WI38 (cell line): ENCODE data around the gene PITPNM1.
"Not testable (repeated sequence)": the region's sequence is repeated elsewhere in the genome, so short reads cannot be mapped to it uniquely, and the experiment has no call there.

Experiments used
- H3K4me3 ChIP-seq: 2 replicates; pipeline ENCODE4 v1.5.1; 2011; ENCODE audit warnings: low read depth, mild to moderate bottlenecking, control low read depth, low read length
- TF ChIP-seq, protein P1 (sequence below): IDR thresholded peaks from 2 replicates; pipeline ENCODE4 v1.5.1; 2012; ENCODE audit warnings: low read depth, mild to moderate bottlenecking, control low read depth, low read length

The PITPNM1 gene

DNA sequence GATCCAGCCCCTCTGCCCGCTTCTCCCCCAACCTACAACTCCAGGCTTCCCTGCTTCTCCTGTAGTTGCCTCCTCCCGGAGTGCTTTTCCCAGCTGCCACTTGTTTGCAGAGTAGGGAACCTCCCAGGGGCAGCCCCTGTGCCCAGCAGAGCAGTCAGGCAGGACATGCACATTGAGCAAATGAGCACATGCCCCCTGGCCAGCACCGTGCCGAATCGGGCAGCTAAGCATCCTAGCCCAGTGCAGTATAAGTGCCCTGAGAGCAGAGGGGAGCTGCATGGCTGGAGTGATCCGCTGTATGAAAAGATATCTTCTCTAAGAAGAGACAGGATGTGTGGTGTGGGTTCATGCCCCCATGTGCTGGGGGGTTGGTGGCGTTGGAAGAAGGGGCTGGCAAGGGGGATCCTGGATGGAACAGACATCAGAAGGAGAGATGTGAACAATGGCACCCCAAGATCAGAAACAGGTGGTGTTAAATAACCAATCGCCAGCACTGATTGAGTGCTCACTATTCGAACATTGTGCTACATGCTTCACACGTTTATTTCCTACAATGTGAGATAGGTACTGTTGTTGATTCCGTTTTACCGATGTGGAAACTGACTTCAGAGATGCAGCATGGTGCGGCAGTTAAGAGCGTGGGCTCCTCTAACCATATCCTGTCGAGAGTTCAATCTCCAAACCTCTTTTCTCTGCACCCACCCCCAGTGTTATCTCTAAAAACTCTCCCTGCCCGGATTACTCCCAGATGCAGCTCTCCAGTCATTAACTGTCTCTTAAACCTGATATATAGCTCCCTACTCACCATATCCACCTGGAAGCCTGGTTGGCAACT lies 21.1 kb downstream of the PITPNM1 start:
- H3K4me3 ChIP-seq: peak overlapping the region; percentile 69; the same call in 1 of the 2 replicates
- TF ChIP-seq, protein P1, sequence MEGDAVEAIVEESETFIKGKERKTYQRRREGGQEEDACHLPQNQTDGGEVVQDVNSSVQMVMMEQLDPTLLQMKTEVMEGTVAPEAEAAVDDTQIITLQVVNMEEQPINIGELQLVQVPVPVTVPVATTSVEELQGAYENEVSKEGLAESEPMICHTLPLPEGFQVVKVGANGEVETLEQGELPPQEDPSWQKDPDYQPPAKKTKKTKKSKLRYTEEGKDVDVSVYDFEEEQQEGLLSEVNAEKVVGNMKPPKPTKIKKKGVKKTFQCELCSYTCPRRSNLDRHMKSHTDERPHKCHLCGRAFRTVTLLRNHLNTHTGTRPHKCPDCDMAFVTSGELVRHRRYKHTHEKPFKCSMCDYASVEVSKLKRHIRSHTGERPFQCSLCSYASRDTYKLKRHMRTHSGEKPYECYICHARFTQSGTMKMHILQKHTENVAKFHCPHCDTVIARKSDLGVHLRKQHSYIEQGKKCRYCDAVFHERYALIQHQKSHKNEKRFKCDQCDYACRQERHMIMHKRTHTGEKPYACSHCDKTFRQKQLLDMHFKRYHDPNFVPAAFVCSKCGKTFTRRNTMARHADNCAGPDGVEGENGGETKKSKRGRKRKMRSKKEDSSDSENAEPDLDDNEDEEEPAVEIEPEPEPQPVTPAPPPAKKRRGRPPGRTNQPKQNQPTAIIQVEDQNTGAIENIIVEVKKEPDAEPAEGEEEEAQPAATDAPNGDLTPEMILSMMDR: no peak

DNA sequence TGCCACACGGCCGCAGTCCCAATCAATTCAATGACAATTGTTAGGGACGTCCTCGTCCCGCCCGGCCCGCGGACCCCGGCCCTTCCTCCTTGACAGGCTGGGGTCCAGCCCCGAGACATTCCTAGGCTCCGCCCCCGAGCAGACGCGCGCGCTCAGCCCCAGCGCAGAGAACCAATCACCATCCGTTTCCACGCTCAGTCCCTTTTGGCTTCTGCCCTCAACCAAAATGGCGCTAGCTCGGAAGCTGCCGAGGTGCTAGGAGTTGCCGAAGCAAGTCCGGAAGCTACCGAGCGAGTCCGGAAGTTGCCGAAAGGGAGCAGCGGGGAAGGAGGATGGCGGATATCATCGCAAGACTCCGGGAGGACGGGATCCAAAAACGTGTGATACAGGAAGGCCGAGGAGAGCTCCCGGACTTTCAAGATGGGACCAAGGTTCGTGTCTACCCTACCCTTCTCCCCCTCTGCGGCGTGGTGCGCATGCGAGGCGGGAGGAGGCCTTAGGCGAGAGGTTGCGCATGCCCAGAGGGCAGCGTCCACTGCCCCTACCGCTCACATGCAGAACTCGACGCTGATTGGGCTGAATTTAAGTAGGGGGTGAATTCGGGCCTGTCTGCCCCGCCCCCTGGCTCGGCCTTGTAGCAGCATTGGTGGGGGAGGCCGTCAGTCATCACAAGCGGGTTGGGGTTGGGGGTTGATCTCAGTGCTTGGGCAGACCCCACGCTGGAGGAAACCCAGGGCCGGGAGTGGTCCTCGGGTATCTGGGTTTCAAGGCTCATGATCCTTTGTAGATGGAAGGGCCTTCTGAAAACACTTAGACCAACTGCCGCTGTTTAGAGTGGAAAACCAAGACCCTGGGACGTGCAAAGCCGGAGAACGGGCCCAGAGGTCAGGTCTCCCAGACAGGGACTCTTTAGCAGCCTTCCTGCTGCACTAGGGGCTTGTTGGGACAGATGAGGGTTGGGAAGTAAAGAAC lies 22.1 kb downstream of the PITPNM1 start, which contains the start of gene AIP:
AIP (plus strand) TSS at position 200 of the 972 bp plus-strand sequence; CDS start at position 333, 133 bp downstream.
- H3K4me3 ChIP-seq: peak within 1 kb of the TSS; percentile 69
- TF ChIP-seq, protein P1: no peak

DNA sequence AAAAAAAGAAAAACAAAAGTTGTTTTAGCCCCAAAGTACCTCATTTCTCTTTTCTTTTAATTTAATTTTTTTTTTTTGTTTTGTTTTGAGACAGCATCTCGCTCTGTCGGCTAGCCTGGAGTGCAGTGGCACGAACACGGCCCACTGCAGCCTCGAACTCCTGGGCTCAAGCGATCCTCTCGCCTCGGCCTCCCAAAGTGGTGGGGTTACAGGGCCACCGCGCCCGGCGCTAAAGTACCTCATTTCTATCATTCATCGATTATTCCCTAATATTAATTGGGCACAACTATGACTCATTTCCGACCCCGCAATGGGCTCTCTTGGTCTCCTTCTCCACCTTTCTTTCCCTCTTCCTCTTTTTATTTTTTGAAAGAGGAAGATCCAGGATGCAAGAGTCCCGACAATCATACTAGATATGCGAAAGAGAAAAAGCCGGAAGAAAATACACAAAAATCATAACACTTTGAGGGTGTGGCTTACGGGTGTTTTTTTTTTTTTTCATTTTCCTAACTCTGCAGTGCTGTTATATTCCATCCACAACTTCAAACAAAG lies 22.8 kb downstream of the PITPNM1 start:
- TF ChIP-seq, protein P1: no peak
- peak overlapping the region; percentile 69 for H3K4me3 ChIP-seq

DNA sequence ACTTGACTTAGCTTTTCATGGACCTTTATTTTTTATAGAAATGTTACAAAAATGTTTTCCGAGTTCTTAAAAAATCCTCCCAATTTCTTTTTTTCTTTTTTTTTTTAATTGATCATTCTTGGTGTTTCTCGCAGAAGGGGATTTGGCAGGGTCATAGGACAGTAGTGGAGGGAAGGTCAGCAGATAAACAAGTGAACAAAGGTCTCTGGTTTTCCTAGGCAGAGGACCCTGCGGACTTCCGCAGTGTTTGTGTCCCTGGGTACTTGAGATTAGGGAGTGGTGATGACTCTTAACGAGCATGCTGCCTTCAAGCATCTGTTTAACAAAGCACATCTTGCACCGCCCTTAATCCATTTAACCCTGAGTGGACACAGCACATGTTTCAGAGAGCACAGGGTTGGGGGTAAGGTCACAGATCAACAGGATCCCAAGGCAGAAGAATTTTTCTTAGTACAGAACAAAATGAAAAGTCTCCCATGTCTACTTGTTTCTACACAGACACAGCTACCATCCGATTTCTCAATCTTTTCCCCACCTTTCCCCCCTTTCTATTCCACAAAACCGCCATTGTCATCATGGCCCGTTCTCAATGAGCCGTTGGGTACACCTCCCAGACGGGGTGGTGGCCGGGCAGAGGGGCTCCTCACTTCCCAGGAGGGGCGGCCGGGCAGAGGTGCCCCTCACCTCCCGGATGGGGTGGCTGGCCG lies 27.7 kb downstream of the PITPNM1 start:
- H3K4me3 ChIP-seq: not testable (repeated sequence)

DNA sequence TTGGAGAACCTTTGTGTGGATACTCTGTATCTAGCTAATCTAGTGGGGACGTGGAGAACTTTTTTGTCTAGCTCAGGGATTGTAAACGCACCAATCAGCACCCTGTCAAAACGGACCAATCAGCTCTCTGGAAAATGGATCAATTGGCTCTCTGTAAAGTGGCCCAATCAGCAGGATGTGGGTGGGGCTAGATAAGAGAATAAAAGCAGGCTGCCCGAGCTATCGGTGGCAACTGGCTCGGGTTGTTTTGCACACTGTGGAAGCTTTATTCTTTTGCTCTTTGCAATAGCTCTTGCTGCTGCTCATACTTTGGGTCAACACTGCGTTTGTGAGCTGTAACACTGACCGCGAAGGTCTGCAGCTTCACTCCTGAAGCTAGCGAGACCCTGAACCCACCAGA lies 28.5 kb downstream of the PITPNM1 start:
- not testable (repeated sequence) for H3K4me3 ChIP-seq

DNA sequence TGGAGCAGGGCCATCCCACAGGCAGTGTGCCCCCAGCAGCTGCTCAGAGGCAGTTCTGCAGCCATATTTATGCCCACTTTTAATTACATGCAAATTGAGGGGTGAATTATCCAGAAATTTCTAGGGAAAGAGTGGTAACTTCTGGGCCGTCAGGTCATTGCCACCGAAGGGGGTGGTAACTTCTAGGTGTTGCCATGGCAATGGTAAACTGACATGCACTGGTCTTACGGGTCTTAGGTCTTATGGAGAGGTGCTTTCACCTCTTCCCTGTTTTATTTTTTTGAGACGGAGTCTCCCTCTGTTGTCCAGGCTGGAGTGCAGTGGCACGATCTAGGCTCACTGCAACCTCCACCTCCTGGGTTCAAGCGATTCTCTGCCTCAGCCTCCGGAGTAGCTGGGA lies 32.3 kb downstream of the PITPNM1 start:
- TF ChIP-seq, protein P1: no peak
- no peak overlapping the region for H3K4me3 ChIP-seq

DNA sequence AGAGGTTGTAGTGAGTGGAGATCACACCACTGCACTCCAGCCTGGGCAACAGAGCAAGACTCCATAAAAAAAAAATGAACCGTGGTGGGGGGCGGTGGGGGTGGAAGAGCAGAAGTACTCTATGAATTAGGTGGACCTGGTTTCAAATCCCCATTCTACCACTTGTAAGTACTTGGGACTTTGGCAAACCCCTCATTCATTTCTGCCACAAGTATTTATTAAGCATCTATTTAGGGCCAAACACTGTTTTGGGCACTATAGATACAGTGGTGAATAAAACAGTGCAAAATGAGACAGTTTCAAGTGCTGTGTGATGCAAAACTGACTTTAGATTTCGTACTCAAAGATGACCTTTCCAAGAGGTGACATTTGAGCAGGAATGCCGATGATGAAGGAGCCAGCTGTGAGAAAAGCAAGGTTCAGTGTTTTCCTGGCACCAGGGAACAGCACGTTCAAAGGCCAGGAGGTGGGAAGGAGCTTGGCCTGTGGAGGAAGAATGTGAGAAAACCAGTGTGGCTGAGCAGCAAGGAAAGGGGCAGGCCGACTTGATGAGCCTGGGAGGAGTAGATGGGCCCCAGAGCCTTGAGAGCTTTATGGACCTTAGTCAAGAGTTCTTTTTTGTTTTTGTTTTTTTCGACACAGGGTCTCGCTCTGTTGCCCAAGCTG lies 34.7 kb downstream of the PITPNM1 start:
- no peak overlapping the region for H3K4me3 ChIP-seq
- TF ChIP-seq, protein P1: no peak
